Panc1 (cell line): ENCODE results near the gene COPZ1. TPM values are rescaled to one million over a fixed set of nuclear protein-coding genes. Genes with fewer than 3 reads are reported as not detected.
A peak's percentile ranks its signal among the peaks of the same experiment; 100 is the strongest.

Source experiments
- ATAC-seq: fragments of 200-7000 bp; cut with Tn5 transposase; 2 replicates; pipeline ENCODE4 v1.9.1; 2020; ENCODE audit warnings: mild to moderate bottlenecking, moderate library complexity
- BruUV-seq: library from RNA; stranded (reverse); fragments of 400-500 nt; replicated peaks from 2 replicates; lab custom pipeline; 2021; lab: Mats Ljungman, UMichigan
- CTCF ChIA-PET: fragments of 300-600 bp; sonication (Branson Sonifier 250); formaldehyde crosslinking; loops from one replicate; lab custom pipeline; 2022; ENCODE audit warnings: antibody characterized with exemption; lab: Charles Lee
- POLR2A ChIA-PET: fragments of 300-600 bp; sonication (Branson Sonifier 250); formaldehyde crosslinking; loops from one replicate; lab custom pipeline; 2022; ENCODE audit warnings: antibody characterized with exemption; lab: Charles Lee
- DNase-seq: peaks from one replicate; pipeline ENCODE4 v3.0.0-alpha.2; 2010; ENCODE audit warnings: low read depth, low spot score
- H3K27ac ChIP-seq: 2 replicates; pipeline ENCODE4 v1.5.1; 2011; ENCODE audit warnings: mild to moderate bottlenecking, low read length, inconsistent platforms
- H3K27me3 ChIP-seq: fragments of 200-500 bp; sonication (Bioruptor generic); 2 replicates; pipeline ENCODE4 v1.6.0; 2014; ENCODE audit warnings: low read length, inconsistent platforms; ENCODE audit not compliant: control insufficient read depth, insufficient read depth
- H3K36me3 ChIP-seq: fragments of 200-500 bp; sonication (Bioruptor generic); 2 replicates; pipeline ENCODE4 v1.5.1; 2014; ENCODE audit warnings: inconsistent platforms, mild to moderate bottlenecking, low read length, moderate library complexity; ENCODE audit not compliant: control insufficient read depth, insufficient read depth
- H3K4me1 ChIP-seq: 2 replicates; pipeline ENCODE4 v1.5.1; 2011; ENCODE audit warnings: inconsistent platforms, mild to moderate bottlenecking, low read length, moderate library complexity; ENCODE audit not compliant: control insufficient read depth, insufficient read depth
- H3K4me3 ChIP-seq, 2 experiments: 2 replicates each; pipeline ENCODE4 v1.5.1; 2011 to 2012; ENCODE audit warnings: low read depth in 2 of 2, low read length in 2 of 2, mild to moderate bottlenecking in 2 of 2, inconsistent platforms in 1 of 2, moderate library complexity in 1 of 2
- H3K9me3 ChIP-seq: fragments of 200-500 bp; sonication (Bioruptor generic); 2 replicates; pipeline ENCODE4 v1.5.1; 2014; ENCODE audit warnings: low read depth, mild to moderate bottlenecking, inconsistent platforms, low read length, moderate library complexity; ENCODE audit not compliant: control insufficient read depth, insufficient read depth
- CTCF ChIP-seq: fragments of 450-650 bp; IDR thresholded peaks from 2 replicates; pipeline ENCODE4 v1.5.1; 2017; ENCODE audit warnings: mild to moderate bottlenecking
- POLR2AphosphoS5 ChIP-seq: IDR thresholded peaks from 2 replicates; pipeline ENCODE4 v1.6.1; 2012; ENCODE audit warnings: mild to moderate bottlenecking, low read depth, low read length, moderate library complexity
- REST ChIP-seq, 2 experiments: IDR thresholded peaks; 2 replicates each; pipeline ENCODE4 v1.6.1; 2011 to 2012; ENCODE audit warnings: low read depth in 2 of 2, control low read depth in 1 of 2, low read length in 1 of 2, mild to moderate bottlenecking in 1 of 2, moderate library complexity in 1 of 2; ENCODE audit not compliant: insufficient read depth in 1 of 2
- SIN3A ChIP-seq: IDR thresholded peaks from 2 replicates; pipeline ENCODE4 v1.6.1; 2012; ENCODE audit warnings: low read depth, mild to moderate bottlenecking, low read length, moderate library complexity, borderline replicate concordance; ENCODE audit not compliant: insufficient read depth
- TCF7L2 ChIP-seq: IDR thresholded peaks from 2 replicates; pipeline ENCODE4 v1.6.1; 2011; ENCODE audit warnings: mild to moderate bottlenecking, low read depth, low read length, inconsistent platforms
- in situ Hi-C: cut with HindIII; loops from 2 replicates; pipeline ENCODE4 v1.10.0; 2016; ENCODE audit warnings: low sequenced_read_pairs, low pct_unique_long_range_greater_than_20kb
- intact Hi-C: fragments of 100-400 bp; cut with micrococcal nuclease; formaldehyde crosslinking; loops from one replicate; pipeline ENCODE4 v1.10.0; 2022; ENCODE audit not compliant: unreplicated experiment
- total RNA-seq: library from RNA; stranded (reverse); gene quantifications from one replicate; pipeline ENCODE4 v1.2.1, GENCODE V29; 2021; ENCODE audit not compliant: unreplicated experiment

The COPZ1 gene
- total RNA-seq, 1 experiment from 2014 or later = 175 TPM

GRCh38 chr12:54358191-54358944 is 33.4 kb downstream of the COPZ1 start:
- TF ChIP-seq REST (IDR thresholded peaks at IDR 0.05; ENCODE audit: insufficient read depth in 1 of 2, low read depth in 2 of 2, low read length in 1 of 2) = no peak
- no peak for TF ChIP-seq SIN3A
- no peak for TF ChIP-seq CTCF
- TF ChIP-seq TCF7L2 = no peak
- TF ChIP-seq POLR2AphosphoS5 = no peak

GRCh38 chr12:54358945-54359761 is 34.2 kb downstream of the COPZ1 start:
- DNase-seq (peak; percentile 98), ATAC-seq (peak; percentile 96)
- no peaks in the 10 kb centered on the region for H3K36me3 ChIP-seq
- H3K4me3 ChIP-seq = peak overlapping the region; percentile 75 to 85
- H3K9me3 ChIP-seq = no peaks in the 10 kb centered on the region
- no peaks in the 10 kb centered on the region for H3K27me3 ChIP-seq
- ChIA-PET POLR2A (no interaction called here), CTCF (interaction anchor here (0.6 to 1.3 kb wide), 6 partner anchors 9 to 144 kb away, joined by 3 to 8 read pairs (median 3); partner anchors contain the start of gene COPZ1)
- intact Hi-C loops (no loop called here), in situ Hi-C loops (no loop called here)
- no peak for TF ChIP-seq REST (IDR thresholded peaks at IDR 0.05; ENCODE audit: insufficient read depth in 1 of 2, low read depth in 2 of 2, low read length in 1 of 2)
- TF ChIP-seq CTCF = no peak
- 0 out of 2 replicates have a peak, but pooled peaks have one; percentile 33 for TF ChIP-seq TCF7L2
- TF ChIP-seq SIN3A = peak; percentile 81; the same call in 1 of the 2 replicates
- peak; percentile 55; the same call in 1 of the 2 replicates for TF ChIP-seq POLR2AphosphoS5
- H3K4me1 ChIP-seq = peaks cover 32% of the 10 kb centered on the region
- TSS peak; percentile 90 for BruUV-seq
- H3K27ac ChIP-seq = peak overlapping the region; percentile 99

More at GRCh38 chr12:54358191-54358944, 33.4 kb downstream of the COPZ1 start:
- BruUV-seq = TSS peak; percentile 96
- intact Hi-C loops = no loop called here
- CTCF ChIA-PET = interaction anchor here (0.5 to 2.0 kb wide), 6 partner anchors 21 to 152 kb away, joined by 3 to 6 read pairs (median 3); partner anchors contain the start of gene COPZ1
- DNase-seq = no peak
- H3K9me3 ChIP-seq = no peaks in the 10 kb centered on the region
- POLR2A ChIA-PET = no interaction called here
- peak overlapping the region; percentile 75 to 85 for H3K4me3 ChIP-seq
- in situ Hi-C loops = no loop called here
- 0 out of 2 replicates have a peak, but pooled peaks have one; percentile 0 for ATAC-seq
- H3K4me1 ChIP-seq = peaks cover 34% of the 10 kb centered on the region
- no peaks in the 10 kb centered on the region for H3K36me3 ChIP-seq
- no peaks in the 10 kb centered on the region for H3K27me3 ChIP-seq
- H3K27ac ChIP-seq = peak overlapping the region; percentile 99
